ENCODE measurements around the gene ISYNA1.

Gene ISYNA1

GRCh38 chr19:18467978-18468377 lies 30.0 kb upstream of the ISYNA1 start:
- no peak overlapping the region for H3K4me3 ChIP-seq (ENCODE audit: low read depth, low read length)
- no peak for TF ChIP-seq CTCF (IDR thresholded peaks at IDR 0.05; ENCODE audit: low read depth, low read length, missing control alignments)
- no peak for DNase-seq (ENCODE audit: low read depth)

- H3K4me3 ChIP-seq (ENCODE audit: low read depth, low read length): no peak overlapping the region
- no peak for DNase-seq (ENCODE audit: low read depth)
- TF ChIP-seq CTCF (IDR thresholded peaks at IDR 0.05; ENCODE audit: low read depth, low read length, missing control alignments): no peak
Measured at GRCh38 chr19:18466354-18466753, 28.4 kb upstream of the ISYNA1 start.

GRCh38 chr19:18465964-18466339 lies 28.0 kb upstream of the ISYNA1 start:
- H3K4me3 ChIP-seq (ENCODE audit: low read depth, low read length): no peak overlapping the region
- no peak for TF ChIP-seq CTCF (IDR thresholded peaks at IDR 0.05; ENCODE audit: low read depth, low read length, missing control alignments)
- no peak for DNase-seq (ENCODE audit: low read depth)

GRCh38 chr19:18465214-18465963 lies 27.5 kb upstream of the ISYNA1 start:
- H3K4me3 ChIP-seq (ENCODE audit: low read depth, low read length): no peak overlapping the region
- DNase-seq (ENCODE audit: low read depth): no peak
- no peak for TF ChIP-seq CTCF (IDR thresholded peaks at IDR 0.05; ENCODE audit: low read depth, low read length, missing control alignments)

- TF ChIP-seq CTCF (IDR thresholded peaks at IDR 0.05; ENCODE audit: low read depth, low read length, missing control alignments): no peak
- no peak overlapping the region for H3K4me3 ChIP-seq (ENCODE audit: low read depth, low read length)
- DNase-seq (ENCODE audit: low read depth): no peak
Measured at GRCh38 chr19:18464646-18465045, 26.7 kb upstream of the ISYNA1 start.

GRCh38 chr19:18461471-18461870 lies 23.5 kb upstream of the ISYNA1 start:
- DNase-seq (ENCODE audit: low read depth): no peak
- H3K4me3 ChIP-seq (ENCODE audit: low read depth, low read length): no peak overlapping the region
- TF ChIP-seq CTCF (IDR thresholded peaks at IDR 0.05; ENCODE audit: low read depth, low read length, missing control alignments): no peak

- no peak for DNase-seq (ENCODE audit: low read depth)
- no peak for TF ChIP-seq CTCF (IDR thresholded peaks at IDR 0.05; ENCODE audit: low read depth, low read length, missing control alignments)
- H3K4me3 ChIP-seq (ENCODE audit: low read depth, low read length): no peak overlapping the region
Measured at GRCh38 chr19:18460900-18461299, 23.0 kb upstream of the ISYNA1 start.

Data from GM12864 (cell line).